GM19467 (cell line): ENCODE data around the gene SELENOO.
"Not testable (repeated sequence)": the region's sequence is repeated elsewhere in the genome, so short reads cannot be mapped to it uniquely, and the experiment has no call there.

Source experiments
- ATAC-seq: cut with Tn5 transposase; IDR thresholded peaks from one replicate; pipeline ENCODE4 v1.9.1; 2021; ENCODE audit warnings: mild to moderate bottlenecking, moderate library complexity; ENCODE audit not compliant: unreplicated experiment

Gene SELENOO

GRCh38 chr22:50198624-50199017, 2.2 kb upstream of the SELENOO start:
- ATAC-seq = no peak

DNA sequence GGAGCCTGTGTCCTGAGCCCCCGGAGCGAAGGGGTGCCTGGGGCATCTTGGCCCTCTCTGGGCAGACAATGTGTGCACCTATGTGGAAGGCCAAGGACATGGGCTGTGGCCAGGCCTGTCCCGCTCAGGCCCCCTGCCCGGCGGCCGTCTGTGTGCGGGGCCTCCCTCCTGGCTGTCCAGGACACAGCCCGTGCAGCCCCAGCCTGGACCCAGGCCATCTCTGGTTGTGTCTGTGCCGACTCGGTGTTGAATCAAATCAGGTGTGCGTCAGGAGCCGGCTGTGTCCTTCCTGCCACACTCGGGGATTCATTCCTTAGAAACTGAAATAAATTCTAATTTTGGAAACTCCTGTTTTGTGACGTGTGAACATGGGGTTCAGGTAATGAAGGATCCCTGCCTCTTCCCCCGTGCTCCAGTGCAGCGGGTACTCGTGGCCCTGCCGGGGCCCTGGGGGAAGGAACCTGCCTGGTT, 1.5 kb upstream of the SELENOO start:
- ATAC-seq = no peak

GRCh38 chr22:50199829-50200460, 866 bp upstream of the SELENOO start:
- peak; percentile 3 for ATAC-seq

DNA sequence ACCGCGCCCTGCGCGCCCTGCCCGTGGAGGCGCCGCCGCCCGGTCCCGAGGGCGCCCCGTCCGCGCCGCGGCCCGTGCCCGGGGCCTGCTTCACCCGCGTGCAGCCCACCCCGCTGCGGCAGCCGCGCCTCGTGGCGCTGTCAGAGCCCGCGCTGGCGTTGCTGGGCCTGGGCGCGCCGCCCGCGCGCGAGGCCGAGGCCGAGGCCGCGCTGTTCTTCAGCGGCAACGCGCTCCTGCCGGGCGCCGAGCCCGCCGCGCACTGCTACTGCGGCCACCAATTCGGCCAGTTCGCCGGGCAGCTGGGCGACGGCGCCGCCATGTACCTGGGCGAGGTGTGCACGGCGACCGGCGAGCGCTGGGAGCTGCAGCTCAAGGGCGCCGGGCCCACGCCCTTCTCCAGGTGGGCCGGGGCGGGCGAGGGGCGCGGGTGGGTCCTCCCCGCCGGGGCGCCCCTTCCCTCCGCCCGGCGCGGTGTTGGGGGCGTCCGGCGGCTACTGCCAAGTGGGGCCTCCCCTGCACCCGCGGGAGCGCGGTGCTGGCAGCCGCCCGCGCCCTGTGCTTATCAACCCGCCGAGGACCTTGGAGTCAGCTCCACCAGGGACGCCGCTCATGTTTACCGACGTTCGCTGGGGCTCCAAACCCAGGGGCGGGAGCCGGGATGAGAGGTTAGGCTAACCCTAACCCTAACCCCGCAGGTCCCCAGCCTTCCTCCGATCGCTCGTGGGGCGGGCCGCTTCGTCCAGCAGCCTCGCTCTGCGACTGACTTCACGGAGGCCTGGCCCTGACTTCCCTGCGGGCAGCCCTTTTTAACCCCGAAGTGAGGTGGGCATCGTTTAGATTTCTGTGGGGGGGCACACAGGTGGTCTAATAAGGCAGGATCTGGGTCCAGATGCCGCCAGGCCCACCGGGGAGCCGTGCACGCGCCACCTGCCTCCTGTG, 649 bp downstream of the SELENOO start:
- peak; percentile 22 for ATAC-seq

- ATAC-seq = no peak
These were observed 1.4 kb downstream of the SELENOO start for GRCh38 chr22:50202130-50202666.

DNA sequence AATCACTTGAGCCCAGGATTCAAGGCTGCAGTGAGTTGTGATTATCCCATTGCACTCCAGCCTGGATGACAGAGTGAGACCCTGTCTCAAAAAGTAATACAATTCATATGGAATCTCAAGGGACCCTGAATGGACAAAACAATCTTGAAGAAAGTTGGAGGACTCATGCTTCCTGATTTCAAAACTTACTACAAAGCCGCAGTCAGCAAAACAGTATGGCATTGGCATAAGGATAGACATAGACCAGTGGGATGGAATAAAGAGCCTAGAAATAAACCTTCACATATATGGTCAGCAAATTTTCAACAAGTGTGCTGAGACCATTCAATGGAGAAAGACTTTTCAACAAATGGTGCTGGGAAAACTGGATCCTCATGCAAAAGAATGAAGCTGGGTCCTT, 2.5 kb downstream of the SELENOO start:
- no peak for ATAC-seq

GRCh38 chr22:50204571-50204970, 3.8 kb downstream of the SELENOO start:
- ATAC-seq = no peak

- ATAC-seq = not testable (repeated sequence)
These were observed 4.2 kb downstream of the SELENOO start for GRCh38 chr22:50204998-50205397.

DNA sequence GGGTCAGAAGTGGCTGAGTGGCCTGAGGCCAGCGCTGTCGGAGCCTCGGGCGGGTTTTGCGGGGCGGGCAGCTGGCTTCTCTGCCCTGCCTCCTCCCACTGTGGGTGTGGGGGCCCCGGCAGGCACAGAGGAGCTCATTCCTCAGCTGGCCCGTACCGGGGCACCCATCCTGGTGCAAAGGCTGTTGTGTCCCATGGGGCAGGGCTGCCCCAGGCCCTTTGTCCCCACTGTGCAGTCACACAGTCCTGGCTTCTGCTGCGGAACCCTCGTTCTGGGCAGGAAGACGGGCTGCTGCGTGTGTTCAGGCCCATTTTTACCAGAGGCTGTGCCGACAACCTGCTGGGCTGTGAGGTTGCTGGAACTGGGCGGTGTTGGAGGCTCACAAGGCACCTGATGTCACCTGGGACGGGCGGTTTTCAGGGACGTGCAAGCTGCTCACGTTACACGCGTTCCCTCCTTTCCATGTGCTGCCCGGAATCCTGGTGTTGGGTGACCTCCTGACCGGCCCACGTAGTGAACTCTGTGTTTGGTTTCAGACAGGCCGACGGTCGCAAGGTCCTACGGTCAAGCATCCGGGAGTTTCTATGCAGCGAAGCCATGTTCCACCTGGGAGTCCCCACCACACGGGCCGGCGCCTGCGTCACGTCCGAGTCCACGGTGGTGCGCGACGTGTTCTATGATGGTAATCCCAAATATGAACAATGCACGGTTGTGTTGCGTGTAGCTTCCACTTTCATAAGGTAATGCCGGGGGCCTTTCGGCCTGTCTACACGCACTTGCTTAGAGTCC, 5.2 kb downstream of the SELENOO start:
- ATAC-seq = no peak

DNA sequence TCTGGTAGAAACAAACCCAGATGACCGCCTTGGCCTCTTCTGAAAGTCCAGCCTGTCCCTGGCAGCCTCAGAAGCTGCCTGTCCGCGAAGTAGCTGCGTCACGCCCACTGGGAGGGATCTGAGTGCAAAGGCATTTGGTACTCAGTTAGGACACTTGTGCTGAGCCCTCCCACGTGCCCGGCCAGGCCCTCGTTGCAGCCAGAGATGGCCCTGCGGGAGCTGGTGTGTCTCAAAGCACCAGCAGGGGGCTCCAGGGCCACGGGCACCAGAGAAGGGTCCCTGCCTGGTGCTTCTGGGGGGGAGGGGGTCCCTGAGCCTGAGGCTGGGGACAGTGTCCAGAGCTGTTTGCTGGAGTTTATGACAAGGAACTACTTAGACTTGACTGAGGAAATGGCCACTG, 5.8 kb downstream of the SELENOO start:
- ATAC-seq = no peak

DNA sequence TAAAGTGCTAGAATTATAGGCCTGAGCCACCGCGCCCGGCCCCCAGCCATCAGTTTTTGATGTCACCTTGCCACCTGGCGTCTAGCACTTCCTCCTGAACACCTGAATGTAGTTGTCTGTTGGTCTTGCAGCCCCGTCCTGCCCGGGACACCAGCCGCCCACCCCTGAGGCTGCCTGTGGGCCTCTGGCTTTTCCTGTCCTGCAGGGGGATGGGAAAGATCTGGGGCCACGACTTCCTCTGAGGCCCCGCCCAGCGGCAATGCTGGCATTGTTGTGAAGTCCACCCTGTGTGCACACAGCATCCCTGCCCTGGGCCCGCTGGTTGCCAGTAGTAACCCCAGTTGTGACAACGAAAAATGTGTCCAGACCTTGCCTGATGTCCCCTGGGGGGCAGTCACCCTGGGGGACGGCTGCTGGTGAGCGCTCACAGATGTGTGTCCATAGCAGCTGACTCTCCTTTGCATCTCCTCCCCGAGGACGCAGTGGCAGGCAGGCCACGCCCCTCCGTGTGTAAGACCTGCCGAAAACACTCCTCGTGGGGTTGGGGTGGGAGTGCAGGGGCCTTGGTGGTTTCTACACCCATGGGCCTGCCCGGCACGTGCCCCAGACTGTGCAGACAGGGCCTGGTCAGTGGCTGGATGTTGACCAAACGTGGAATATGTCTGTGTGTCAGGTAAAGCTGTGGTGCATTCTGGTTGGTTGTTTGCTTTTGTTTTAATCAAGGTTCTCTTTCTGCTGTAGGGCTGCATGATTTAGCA, 6.8 kb downstream of the SELENOO start:
- no peak for ATAC-seq

DNA sequence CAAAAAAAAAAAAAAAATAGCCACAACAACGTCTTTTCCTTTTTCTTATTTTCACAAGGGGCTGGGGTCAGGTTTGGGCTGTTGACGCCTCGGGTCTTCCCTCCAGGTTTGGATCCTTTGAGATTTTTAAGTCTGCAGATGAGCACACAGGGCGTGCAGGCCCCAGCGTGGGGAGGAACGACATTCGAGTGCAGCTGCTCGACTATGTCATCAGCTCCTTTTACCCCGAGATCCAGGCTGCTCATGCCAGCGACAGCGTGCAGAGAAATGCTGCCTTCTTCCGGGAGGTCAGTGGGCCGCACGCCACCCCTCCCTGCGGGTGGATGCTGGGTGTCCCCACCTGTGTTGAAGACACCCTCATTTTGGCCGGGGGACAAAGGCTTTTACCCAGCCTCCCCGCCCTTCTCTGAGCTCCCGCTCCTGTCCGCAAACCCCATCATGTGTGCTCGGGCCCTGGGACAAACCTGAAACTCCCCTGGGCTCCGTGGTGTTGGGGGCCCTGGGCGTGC, 7.7 kb downstream of the SELENOO start:
- no peak for ATAC-seq

DNA sequence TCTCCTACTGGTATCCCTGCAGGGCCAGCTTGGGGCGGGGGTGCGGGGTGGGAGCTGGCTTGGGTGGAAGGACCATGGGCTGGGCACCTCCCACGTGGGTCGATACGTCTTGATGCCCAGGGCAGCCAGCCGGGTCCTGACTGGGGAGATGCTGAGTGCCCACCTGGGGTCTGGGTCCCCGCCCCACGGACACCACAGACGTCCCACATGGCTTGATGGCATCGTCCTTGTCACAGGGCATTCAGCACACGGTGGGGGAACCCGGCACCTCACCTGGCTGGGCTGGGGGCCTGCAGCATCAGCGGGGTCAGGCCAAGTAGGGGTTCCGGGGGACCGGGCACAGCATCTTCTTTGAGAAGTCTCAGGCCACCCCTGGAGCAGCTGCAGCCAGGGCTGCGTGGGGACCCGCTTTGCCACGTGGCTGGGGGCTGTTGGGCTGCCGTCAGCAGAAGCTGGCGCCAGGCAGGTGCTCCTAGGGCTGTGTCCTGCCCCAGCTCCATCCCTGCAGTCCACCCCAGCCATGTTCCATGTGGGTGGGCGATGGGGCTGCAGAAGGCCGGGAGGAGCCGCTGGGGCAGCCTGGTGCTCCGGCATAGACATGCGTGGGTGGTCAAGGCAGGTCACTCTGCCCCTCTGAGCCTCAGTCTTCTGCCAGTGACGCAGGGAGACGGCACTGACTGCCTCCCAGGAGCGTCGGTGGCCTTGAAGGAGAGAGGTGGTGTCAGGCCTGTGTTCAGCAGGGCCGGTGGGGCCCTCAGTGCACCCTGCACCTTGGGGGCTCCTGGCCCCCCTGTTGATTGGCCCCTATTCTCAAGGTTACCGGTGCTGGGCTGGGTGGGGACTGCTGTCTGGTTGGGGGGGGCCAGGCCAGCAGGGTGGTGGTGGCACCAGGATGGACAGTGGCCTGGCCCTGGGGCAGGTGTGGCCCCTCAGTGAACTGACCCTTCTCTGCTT, 8.4 kb downstream of the SELENOO start:
- no peak for ATAC-seq

- ATAC-seq = no peak
These were observed 9.1 kb downstream of the SELENOO start for GRCh38 chr22:50209893-50210292.

GRCh38 chr22:50210378-50211139, 9.7 kb downstream of the SELENOO start:
- no peak for ATAC-seq

DNA sequence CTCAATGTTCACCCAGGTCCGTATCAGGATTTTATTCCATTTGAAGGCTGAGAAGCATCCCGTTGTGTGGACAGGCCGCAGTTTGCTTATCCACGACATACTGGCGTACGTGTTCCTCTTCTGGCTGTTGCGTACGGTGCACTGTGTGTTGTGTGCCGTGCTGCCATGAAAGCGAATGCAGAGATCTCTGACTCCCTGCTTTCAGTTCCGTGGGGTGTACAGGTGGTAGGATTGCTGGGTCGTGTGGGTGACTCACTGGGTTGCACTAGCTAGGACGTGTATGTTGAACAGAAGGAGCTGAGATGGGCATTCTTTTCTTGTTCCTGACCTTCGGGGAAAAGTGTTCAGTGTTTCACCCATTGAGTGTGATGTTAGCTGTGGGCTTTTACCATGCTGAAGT, 10.3 kb downstream of the SELENOO start:
- ATAC-seq = no peak

DNA sequence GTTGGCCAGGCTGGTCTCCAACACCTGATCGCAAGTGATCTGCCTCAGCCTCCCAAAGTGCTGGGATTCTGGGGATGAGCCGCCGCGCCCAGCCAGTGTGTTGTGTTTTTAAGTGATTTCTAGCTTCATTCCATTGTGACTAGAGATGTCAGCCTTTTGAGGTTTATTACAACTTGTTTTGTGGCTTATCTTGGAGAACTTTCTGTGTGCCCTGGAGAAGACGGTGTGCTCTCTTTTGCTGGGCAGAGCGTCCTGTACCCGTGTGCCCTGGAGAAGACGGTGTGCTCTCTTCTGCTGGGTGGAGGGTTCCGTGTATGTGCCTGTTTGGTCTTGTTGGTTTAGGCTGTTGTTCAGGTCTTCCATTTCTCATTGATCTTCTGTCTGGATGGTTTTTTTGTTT, 12.5 kb downstream of the SELENOO start:
- ATAC-seq = no peak

GRCh38 chr22:50215297-50216054, 14.7 kb downstream of the SELENOO start:
- no peak for ATAC-seq
